Globus pallidus (tissue), 1 donor: ENCODE results near the gene AFAP1.

Source experiments
- DNase-seq: peaks from one replicate; pipeline ENCODE4 v3.0.0-alpha.2; 2015; ENCODE audit warnings: low spot score

The AFAP1 gene

GRCh38 chr4:7782783-7783182 is 156.9 kb downstream of the AFAP1 start:
- DNase-seq, result no peak

GRCh38 chr4:7781993-7782392 is 157.7 kb downstream of the AFAP1 start:
- DNase-seq, result no peak

- no peak for DNase-seq
These were observed 158.3 kb downstream of the AFAP1 start for GRCh38 chr4:7781366-7781765.

GRCh38 chr4:7780751-7781348 is 158.8 kb downstream of the AFAP1 start:
- DNase-seq, result no peak

- DNase-seq, result no peak
These were observed 160.3 kb downstream of the AFAP1 start for GRCh38 chr4:7779432-7779768.

GRCh38 chr4:7778510-7779431 is 160.9 kb downstream of the AFAP1 start:
- DNase-seq, result no peak

- DNase-seq, result no peak
These were observed 161.7 kb downstream of the AFAP1 start for GRCh38 chr4:7777871-7778509.

GRCh38 chr4:7777017-7777710 is 162.5 kb downstream of the AFAP1 start:
- no peak for DNase-seq

GRCh38 chr4:7775396-7775795 is 164.3 kb downstream of the AFAP1 start:
- no peak for DNase-seq

- DNase-seq, result no peak
These were observed 165.1 kb downstream of the AFAP1 start for GRCh38 chr4:7774301-7775294.

GRCh38 chr4:7773401-7774180 is 166.1 kb downstream of the AFAP1 start:
- DNase-seq, result no peak

- DNase-seq, result no peak
These were observed 166.8 kb downstream of the AFAP1 start for GRCh38 chr4:7772711-7773385.

- DNase-seq, result no peak
These were observed 167.8 kb downstream of the AFAP1 start for GRCh38 chr4:7771541-7772507.

GRCh38 chr4:7771056-7771455 is 168.6 kb downstream of the AFAP1 start:
- no peak for DNase-seq

GRCh38 chr4:7770224-7771050 is 169.2 kb downstream of the AFAP1 start:
- no peak for DNase-seq

- no peak for DNase-seq
These were observed 170.1 kb downstream of the AFAP1 start for GRCh38 chr4:7769396-7770223.

- DNase-seq, result no peak
These were observed 170.9 kb downstream of the AFAP1 start for GRCh38 chr4:7768736-7769135.
